DMS114 treated with DMSO at 0.1 percent for 48 hours (cell line): ENCODE measurements around the gene ADORA1.

Experiments
- DNase-seq: peaks from one replicate; lab custom pipeline; 2025; ENCODE audit not compliant: unreplicated experiment; lab: John Stamatoyannopoulos, UW

Gene ADORA1

DNA sequence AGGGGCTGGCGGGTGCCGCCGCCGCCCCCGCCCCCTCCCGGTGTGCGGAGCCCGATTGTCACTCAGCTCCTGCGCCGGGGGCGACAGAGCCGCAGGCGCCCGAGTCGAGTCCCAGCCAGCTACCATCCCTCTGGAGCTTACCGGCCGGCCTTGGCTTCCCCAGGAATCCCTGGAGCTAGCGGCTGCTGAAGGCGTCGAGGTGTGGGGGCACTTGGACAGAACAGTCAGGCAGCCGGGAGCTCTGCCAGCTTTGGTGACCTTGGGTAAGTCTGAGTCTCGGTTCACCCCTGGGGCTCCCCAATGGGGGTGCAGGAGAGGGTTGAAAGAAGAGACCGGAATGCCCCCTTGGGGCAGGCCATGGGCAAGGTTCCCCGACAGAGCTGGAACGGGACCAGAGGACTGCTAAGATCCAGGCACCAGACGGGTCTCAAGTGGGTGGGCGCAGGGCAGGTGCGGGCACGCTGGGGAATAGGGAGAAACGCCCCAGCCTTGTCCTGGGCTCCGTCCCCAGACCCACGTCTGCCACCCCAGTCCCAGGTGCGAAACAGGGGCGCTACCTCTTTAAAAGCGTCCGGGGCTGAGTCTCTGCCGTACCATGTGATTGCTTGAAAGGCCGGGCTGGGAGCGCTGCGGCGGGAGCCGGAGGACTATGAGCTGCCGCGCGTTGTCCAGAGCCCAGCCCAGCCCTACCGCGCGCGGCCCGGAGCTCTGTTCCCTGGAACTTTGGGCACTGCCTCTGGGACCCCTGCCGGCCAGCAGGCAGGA lies at the start of gene ADORA1:
ADORA1 (plus strand) TSS at position 61 of the 765 bp plus-strand sequence. CDS start 1,116 bp downstream, outside the sequence.
- DNase-seq: peak; percentile 16

GRCh38 chr1:203077956-203078355 lies 49.6 kb upstream of the ADORA1 start:
- DNase-seq: no peak

DNA sequence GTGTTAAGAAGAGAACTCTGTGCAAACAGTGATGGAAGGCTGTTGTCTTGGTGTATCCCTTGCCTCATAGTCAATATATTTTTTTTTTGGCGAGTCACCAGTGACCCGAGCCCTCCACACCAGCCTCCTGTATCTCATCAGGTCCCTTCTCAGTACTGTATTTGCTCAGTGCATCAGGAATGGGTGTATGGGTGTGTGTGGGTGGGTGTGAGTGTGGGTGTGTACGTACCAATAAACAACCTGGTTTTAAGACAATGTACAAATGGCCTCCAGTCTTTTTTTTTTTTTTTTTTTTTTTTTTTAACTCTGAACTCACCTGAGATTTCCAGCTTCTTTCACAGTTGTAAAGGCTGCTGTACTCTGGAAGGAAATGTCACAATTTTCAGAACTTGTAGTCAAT lies 49.0 kb upstream of the ADORA1 start:
- DNase-seq: no peak

- DNase-seq: no peak
These were observed 47.1 kb upstream of the ADORA1 start for GRCh38 chr1:203080456-203080855.

GRCh38 chr1:203081465-203082230 lies 45.9 kb upstream of the ADORA1 start:
- no peak for DNase-seq

DNA sequence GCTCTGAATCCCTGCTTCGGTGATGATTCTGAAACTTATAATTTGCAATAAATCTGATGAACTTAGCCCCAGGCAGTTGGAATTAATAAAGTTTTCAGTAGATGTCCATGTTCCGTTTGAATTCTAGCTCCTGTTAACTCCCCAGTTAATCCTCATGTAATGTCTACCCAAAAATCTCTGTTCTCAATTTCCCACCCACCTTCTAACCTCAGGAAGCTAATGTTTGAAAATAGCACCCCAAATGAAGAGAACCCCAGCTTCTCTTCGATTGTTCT lies 45.4 kb upstream of the ADORA1 start:
- DNase-seq: no peak

DNA sequence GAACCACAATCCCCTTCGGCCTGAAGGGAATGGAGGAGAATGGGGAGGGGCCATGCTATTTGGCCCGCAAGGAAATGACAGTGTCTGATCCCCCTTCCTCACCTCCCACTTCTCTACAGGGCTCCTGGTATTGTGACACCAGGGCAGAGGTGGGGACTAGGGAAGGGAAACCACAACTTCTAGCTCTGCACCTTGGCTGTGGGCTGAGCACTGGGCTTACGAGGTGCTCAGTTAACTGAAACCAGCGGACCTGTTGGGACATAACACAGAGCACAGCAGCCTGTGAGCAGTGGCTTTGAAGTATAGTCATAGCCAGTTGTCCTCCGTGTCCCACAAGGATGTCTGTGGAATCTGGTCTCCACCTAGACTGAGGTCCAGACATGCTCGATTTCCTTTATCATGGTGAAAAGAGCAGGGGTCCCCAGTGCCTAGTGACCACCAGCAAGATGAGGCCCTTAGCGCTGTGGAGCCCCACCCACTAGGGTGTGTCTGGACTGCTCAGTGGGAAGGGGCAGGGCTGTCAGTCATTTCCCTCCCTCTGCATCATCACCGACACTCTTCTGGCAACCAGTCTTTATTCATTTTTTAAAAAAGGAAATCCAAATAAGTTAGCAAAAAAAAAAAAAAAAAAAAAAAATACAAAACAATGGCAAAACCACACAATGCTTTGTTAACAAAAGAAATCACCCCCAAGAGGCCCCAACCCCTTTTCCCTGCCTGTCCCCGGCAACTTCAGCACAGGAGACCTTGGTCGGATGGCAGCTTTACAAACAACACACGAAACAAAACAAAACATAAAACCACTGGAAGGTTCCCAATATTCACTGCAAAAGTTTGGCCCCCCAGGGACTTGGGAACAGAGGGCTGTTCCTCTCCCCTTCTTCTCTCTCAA lies 44.7 kb upstream of the ADORA1 start:
- no peak for DNase-seq

GRCh38 chr1:203083463-203083921 lies 44.0 kb upstream of the ADORA1 start:
- no peak for DNase-seq

GRCh38 chr1:203084588-203085527 lies 42.7 kb upstream of the ADORA1 start:
- no peak for DNase-seq

DNA sequence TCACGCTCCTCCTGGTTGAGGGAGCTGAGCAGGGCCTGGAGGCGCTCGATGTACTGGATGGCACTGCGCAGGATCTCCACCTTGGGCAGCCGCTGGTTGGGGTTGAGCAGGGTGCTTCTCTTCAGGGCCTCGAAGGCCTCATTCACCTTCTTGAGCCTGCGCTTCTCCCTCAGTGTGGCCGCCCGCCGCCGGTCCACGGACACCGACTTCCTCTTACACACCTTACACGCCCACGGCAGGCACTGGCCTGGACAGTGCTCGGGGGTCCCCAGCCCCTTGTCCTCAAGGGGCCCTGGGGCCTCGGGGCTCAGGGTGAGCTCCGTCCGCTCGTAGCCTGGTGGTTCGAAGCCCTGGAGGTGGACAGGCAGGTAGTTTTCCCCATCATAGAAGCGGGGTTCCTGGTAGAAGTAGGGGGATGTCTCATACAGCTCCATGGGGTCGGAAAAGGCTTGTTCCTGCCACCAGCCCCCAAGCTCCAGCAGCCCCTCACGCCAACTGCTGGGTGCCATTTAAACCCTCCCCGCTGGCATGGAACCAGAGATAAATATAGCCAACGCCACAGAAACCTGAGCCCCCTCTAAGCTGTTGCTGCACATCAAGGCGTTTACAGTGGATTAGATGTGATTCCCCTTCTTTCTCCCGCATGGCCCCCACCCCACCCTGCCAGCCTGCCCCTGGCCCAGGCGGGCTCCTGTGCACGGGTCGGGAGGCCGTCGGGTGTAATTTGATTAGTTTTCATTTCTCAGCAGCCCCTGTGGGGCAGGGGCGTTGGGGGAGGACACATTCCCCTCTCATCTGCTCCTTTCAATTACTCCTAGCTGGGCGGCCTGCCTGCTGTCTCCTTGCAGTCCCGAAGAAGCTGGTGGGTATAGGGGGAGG lies 41.8 kb upstream of the ADORA1 start, which contains the start of gene MYOG:
MYOG (minus strand) TSS at position 485 of the 879 bp plus-strand sequence; CDS start at position 434, 51 bp downstream.
- DNase-seq: no peak

DNA sequence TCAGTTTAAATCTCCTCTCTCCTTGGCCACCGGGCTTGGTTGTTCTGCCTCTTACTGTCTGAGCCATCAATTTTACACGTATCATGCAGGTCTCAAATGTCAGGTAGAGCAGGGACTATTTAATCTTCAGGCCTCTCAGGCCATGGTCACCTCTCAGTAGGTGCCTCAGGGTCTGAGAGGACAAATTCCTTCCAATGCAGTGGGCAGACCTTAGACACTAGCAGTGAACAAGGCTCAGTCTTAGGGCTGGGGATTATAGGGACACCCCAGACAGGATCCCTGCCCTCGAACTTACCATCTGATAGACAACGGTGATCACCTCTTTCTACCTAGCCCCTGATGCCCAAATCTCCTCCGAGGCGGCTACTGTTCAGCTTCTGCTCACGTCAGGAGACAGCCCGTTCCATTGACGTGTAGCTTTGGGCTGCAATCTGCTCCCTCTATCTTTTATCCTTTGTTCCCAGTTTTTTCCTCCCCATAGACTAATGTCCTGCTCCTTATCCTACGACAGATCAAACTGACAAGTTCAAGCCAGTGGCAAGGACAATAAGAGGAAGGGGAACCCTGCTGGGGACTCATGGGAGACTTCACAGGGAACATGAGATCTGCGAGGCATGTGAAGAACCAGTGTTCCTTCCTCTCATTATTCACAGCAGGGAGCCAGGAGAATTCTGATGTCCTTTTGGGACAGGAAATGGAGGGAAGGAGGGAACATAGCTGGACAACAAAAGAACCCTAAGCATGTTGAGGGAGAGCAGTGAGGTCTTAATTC lies 40.3 kb upstream of the ADORA1 start:
- no peak for DNase-seq

GRCh38 chr1:203088441-203088840 lies 39.1 kb upstream of the ADORA1 start:
- DNase-seq: no peak

- DNase-seq: no peak
These were observed 38.4 kb upstream of the ADORA1 start for GRCh38 chr1:203089001-203089650.

DNA sequence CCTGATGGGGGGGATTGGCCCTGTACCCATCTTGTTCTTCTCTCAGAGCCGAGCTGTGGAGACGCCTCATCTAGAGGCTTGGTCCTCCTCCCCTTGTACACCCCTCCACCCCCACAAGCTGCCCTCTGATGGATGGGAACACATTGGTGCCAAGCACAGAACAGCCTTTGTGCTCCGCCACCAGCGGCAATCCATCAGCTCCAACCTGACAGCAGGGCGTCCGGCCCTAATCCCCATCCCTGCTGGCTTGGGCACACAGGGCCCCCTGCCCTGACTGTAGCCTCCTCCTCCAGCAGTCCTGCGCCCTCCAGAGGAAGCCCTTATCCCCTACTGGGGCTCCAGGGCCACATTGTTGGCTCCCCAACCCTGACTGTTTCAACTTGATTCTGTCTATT lies 37.9 kb upstream of the ADORA1 start:
- DNase-seq: no peak

- no peak for DNase-seq
These were observed 36.9 kb upstream of the ADORA1 start for GRCh38 chr1:203090421-203091198.

DNA sequence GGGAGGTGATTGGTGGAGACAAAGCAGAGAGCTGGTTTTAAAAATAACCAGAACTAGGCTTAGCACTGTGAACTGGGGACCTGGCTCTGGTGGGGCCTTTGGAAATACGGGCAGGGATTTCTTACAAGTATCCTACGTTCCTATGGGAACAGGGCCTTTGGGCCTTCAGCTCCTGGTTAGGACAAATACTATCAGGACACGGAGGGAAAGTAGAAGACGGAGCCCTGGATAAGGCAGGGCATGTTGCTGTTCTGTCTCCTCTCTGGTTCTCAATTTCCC lies 36.4 kb upstream of the ADORA1 start:
- DNase-seq: no peak

DNA sequence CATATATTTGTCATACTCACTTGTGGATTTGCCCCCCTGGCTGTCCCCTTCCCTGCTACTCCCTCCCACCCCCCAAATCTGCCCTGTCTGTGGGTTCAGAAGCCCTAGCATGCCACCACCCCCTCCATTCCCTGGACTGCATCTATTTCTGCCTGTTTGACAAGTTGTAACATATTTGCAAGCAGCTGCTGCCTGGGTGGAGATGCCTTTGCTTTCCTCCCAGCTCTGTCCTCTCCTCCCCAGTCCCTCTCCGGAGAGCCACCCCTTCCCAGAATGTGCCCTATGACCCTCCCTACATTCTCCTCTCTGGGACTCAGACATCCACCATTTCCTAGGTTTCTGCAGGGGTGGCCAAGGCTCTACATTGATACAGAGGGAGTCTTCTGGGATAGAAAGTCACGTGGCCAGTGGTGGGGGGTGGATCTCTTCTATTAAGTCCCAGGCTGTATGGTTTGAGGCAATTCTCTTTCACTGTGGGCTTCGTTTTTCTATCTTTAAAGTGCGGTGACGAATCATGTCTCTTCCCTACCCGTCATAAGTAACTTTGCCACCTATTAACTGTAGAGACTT lies 35.7 kb upstream of the ADORA1 start:
- DNase-seq: no peak
